NCI-H2196 treated with DMSO at 0.1 percent for 48 hours (cell line): ENCODE results near the gene FAM163A.

Source experiments
- DNase-seq: peaks from one replicate; lab custom pipeline; 2025; ENCODE audit not compliant: unreplicated experiment; lab: John Stamatoyannopoulos, UW

The FAM163A gene

GRCh38 chr1:179813626-179814545 is 70.8 kb downstream of the FAM163A start:
- DNase-seq: no peak

- DNase-seq: no peak
These were observed 71.4 kb downstream of the FAM163A start for GRCh38 chr1:179814546-179814838.

GRCh38 chr1:179815641-179816040 is 72.5 kb downstream of the FAM163A start:
- DNase-seq: no peak

DNA sequence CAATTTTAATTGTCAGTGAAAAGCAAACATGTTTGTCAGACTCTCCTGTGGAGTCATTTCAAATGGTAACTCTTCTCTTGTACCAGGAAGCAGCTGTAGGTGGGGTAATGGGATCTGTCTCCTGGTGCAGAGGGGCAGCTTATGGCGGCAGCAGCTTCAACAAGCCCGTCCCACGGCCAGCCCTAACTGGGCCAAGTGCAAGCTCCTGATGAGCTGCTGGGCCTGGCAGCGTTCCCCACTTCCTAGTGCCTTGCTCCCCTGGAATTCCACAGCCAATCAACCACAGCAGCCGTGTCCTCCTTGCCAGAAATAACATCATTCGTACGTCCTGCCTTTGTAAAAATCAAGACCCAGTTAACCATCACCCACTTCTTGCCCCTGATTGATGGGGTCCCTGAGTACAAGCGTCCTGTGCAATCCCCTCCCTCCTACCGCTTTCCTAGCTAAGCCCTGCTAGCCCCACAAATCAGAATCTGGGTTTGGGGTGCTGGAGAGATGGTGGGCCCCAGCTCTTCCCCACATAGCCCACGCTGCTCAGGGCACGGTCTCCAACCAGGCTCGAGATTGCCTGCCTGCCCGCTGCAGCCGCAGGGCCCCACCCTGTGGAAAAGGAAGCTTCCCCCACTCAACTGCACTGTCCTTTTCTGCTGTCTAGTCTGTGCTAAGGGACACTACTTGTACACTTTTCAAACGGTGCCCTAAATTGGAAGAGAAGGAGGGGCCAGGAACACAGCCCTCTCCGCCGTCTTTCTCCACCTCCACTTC is 73.3 kb downstream of the FAM163A start:
- no peak for DNase-seq

GRCh38 chr1:179817056-179817455 is 74.0 kb downstream of the FAM163A start:
- DNase-seq: no peak

DNA sequence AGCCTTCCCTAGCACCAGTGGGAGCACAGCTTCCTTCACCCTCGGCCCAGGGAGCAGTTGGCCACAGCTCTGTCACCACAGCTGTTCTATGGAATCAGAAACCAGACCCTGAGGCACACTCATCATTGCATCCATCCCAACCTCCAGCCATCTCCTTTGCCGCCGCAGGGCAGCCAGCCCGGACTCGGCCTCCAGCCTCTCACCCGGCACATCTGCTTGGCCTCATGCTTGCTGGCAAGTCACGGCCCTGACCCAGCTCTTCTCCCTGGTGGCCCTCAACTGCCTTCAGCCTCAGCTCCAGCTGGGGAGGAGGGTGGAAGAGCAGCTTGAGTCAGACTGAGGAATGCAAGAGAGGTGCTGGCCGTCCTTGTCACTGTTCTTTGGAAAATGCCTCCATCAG is 74.7 kb downstream of the FAM163A start:
- no peak for DNase-seq

GRCh38 chr1:179818260-179818659 is 75.2 kb downstream of the FAM163A start:
- DNase-seq: no peak

DNA sequence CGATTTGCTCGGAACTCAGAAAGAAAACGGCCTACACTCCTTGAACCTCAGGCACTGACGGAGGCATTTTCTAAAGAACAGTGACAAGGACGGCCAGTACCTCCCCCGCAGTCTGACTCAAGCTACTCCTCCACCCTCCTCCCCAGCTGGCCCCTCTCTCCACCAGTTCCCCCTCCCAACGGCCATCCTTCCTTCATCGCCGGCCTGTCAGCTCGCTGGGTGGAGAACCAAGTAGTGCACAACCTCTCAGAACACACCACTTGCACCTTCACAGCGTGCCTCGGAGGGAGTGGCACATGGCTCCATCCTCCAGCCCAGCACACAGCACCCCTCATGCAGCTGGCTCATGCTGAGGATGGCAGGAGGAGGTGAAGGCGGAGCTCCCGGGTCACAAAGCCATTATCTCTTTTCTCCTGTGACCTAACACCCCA is 75.7 kb downstream of the FAM163A start:
- DNase-seq: no peak

DNA sequence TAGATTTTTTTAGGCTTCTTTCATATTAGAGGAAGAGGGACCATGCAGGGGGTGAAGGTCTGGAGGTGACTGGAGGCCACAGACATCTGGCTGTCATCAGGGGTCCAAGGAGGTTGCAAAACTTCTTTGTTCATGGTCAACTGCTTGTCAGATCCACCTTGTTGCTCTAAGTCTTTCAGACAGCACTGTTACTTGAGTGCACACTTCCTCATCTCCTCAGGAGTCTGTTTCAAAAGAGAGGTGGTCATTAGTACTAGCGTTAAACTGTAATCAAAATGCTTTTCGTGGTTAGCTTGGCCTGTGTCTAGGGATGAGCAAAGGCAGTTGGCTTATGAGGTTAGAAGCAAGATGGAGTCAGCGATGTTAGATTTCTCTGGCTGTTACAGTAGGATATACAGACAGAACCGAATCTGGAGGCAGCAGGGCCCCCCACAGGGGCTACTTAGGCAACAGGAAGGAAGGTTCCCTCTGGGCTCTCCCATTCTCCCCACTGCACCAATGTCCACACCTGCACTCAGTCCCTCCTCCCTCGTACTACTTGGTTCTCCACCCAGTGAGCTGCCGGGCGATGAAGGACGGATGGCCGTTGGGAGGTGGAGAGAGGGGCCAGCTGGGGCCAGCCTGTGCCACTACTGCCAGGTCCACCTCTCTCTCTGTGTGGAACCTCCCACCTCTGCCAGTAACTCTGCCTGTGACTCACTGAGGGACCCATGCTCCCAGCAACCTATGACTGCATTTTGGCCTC is 77.3 kb downstream of the FAM163A start:
- no peak for DNase-seq

GRCh38 chr1:179821524-179821923 is 78.4 kb downstream of the FAM163A start:
- no peak for DNase-seq

DNA sequence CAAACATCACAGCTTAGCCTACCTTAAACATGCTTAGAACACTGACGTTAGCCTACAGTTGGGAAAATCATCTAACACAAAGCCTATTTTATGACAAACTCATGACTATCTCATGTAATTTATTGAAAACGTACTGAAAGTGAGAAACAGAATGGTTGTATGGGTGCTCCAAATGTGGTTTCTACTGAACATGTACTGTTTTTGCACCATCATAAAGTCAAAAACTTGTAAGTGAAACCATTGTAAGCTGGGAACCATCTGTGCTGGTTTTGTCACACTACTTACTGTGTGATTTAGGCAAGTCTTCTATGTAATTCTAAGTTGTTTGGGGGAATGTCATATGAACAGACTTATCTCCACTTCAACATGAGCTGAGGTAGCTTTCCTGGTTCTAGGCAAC is 79.0 kb downstream of the FAM163A start:
- DNase-seq: no peak

DNA sequence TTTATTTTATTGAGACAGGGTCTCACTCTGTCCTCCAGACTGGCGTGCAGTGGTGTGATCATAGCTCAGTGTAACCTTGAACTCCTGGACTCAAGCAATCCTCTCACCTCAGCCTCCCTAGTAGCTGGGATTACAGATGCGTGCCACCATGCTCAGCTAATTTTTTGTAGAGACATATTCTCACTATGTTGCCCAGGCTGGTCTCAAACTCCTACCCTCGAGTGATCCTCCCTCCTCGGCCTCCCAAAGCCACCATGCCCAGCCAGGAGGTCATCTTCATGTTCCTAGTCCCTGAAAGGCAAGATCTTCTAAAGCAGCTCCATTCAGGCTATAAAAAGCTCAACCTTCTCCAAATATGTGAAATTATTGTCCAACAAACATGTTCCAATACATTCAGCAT is 80.6 kb downstream of the FAM163A start:
- no peak for DNase-seq

DNA sequence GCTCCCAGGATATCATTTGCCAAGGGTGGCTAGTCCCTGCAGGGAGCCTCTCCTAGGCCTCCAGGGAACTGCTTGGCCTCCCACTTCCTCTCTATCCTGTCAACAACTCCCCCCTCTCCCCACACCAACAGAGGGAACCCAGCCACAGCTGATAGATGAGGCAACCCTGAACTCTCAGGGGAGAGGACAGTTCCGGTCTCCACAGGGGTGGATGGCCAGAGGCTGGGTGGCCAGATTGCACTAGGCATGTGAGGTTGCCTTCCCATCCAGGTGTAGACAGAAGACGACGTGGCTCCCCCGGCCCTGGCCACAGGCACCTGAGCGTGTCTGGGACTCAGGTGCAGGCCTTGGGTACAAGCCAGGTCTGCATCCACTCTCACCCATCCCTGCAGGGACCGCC is 81.2 kb downstream of the FAM163A start:
- DNase-seq: no peak

DNA sequence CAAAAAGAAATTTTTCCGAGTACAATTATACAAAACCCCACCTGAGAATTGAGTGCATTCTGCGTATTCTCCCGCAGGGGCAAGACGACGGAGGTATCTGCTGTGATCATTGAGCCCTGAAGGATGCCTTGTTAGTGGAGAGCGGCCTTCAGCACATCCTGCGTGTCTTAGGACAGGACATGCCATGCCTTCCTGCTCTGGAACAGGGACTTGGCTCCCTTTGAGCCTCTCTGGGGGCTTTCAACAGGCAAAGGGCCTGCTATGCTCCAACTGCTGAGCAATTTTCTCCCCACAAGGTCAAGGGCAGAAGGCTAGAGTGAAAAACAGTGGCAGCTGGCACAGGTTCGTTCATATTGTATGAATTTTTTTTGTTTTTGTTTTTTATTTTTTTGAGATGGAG is 82.1 kb downstream of the FAM163A start:
- DNase-seq: no peak

DNA sequence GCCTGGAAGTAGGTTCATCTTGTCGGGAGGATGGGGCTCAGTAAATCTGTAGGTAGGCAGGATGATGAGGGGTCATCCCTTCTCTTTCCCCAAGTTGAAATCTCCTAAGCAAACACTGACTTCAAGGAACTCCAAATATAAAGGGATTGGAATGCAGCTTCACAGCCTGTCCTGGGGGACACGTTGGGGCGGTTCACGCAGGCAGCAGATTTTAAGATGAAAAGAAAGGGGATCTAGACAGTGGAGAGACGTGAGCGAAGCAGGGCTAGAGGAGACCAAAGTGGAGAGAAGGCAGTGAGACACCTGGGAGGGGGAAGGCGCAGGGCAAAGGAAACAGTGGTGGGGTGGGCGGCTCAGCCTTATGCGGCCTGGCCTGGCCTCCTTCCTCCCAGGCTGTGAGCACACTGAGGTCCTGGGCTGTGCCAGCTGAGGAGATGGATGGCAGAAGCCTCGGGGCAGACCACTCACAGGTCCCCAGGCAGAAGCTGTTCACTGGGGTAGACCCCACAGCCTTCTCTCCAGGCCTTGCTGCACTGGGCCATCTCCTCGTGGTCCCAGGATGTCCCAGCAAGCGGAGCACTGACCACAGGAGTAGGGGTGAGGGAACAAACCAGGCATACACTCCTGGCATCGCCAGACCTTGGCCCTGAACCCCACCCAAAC is 82.8 kb downstream of the FAM163A start:
- DNase-seq: no peak

- no peak for DNase-seq
These were observed 83.7 kb downstream of the FAM163A start for GRCh38 chr1:179826626-179827280.

DNA sequence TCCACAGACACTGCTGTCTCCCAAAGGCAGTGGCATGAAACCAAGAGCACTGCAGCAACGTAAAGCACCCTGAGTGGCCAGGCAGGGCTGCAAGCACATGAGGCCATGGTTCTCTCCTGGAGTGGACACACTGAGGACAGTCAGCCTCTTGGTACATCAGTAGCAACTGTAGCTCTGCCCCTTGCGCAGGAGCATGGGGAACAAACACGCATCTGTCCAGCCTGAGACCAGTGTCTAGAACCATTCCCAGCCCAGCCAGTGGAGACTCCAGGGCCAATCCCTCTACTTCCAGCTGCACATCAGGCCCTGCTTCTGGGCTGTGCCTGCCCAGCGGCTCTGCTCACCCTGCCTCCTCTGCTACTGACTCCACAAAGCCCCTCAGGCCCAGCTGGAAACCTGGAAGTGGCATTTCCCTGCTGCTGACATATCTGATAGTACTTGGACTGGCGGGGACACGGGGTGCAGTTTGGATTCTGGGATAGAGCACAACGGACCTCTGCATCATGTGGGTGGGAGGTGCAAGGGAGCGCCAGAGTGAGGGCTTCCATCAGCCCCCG is 85.5 kb downstream of the FAM163A start:
- DNase-seq: no peak

DNA sequence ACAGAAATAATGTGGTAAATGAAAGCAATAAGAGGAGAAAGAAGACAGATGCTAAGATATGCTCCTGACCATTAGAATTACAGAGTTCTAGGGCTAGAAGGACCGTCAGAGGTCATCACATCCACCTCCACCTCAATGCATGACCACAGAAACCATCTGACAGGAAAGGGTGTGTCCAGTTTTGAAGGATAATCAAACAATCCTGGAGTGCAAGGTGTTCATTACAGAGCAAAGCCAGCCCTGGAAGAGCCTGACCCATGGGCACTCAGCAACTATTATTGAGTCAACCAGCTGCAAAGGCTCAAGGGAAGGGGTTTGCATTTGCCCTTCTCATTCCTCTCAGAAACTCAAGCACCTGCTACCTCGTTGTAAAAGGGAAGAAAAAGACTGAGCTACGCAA is 88.1 kb downstream of the FAM163A start:
- no peak for DNase-seq

DNA sequence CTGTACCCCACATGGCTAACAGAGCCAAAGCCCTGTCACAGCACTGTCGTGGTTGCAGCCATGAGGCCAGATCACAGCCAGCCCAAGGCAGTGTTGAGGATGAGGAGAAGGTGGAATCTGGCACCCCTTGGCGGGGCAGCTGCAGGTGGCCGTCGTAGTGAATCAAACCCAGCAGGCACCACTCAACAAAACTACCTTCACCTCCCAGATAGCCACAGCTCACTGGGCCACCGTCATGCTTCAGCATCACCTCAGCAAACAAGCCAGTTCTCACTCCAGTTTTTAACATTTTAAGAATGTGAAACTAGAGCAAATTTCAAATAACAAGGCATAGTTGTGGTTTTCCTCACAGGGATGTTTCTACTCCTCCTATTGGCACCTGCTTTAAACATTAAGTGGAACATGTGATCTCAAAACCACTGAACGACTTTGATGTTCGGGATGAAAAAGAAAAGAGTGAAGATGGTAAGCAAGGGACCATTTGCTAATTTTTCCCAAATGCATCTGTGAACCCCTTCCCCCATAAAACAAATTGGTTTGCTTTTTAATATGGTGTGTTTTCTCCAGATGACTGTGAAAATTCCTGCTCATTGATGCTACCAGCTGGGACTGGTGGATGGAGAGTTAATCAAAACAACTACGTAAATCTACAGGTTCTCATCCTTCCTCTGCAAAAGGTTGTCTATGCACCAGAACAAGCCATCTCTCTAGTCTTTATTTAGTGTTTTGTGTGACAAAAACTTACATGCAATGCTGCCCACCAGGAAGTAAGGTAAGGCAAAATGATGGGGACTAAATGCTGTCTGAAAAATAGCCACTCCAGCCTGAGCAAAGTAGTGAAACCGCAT is 89.0 kb downstream of the FAM163A start:
- no peak for DNase-seq
